ENCODE results near the gene GPR15LG. TPM values are rescaled to one million over a fixed set of nuclear protein-coding genes. Genes with fewer than 3 reads are reported as not detected.

GPR15LG gene
- total RNA-seq, 6 experiments from 2014 or later = not detected

- H3K4me1 Mint-ChIP-seq (ENCODE audit: low read depth) = no peaks in the 10 kb centered on the region
- H3K27ac Mint-ChIP-seq = no peak overlapping the region
- DNase-seq = no peak
- H3K36me3 Mint-ChIP-seq (ENCODE audit: low read depth) = no peaks in the 10 kb centered on the region
- TF ChIP-seq, protein P1, sequence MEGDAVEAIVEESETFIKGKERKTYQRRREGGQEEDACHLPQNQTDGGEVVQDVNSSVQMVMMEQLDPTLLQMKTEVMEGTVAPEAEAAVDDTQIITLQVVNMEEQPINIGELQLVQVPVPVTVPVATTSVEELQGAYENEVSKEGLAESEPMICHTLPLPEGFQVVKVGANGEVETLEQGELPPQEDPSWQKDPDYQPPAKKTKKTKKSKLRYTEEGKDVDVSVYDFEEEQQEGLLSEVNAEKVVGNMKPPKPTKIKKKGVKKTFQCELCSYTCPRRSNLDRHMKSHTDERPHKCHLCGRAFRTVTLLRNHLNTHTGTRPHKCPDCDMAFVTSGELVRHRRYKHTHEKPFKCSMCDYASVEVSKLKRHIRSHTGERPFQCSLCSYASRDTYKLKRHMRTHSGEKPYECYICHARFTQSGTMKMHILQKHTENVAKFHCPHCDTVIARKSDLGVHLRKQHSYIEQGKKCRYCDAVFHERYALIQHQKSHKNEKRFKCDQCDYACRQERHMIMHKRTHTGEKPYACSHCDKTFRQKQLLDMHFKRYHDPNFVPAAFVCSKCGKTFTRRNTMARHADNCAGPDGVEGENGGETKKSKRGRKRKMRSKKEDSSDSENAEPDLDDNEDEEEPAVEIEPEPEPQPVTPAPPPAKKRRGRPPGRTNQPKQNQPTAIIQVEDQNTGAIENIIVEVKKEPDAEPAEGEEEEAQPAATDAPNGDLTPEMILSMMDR (IDR thresholded peaks at IDR 0.05) = no peak
- no peaks in the 10 kb centered on the region for H3K9me3 Mint-ChIP-seq
- peaks cover 16% of the 10 kb centered on the region for H3K27me3 Mint-ChIP-seq (ENCODE audit: insufficient read depth)
- no peak overlapping the region for H3K4me3 Mint-ChIP-seq
Measured at GRCh38 chr10:84213076-84213475, 39.5 kb downstream of the GPR15LG start.

- Mint-ChIP-seq H3K4me1 (ENCODE audit: low read depth) (no peaks in the 10 kb centered on the region), H3K36me3 (ENCODE audit: low read depth) (no peaks in the 10 kb centered on the region), H3K4me3 (no peak overlapping the region), H3K9me3 (no peaks in the 10 kb centered on the region), H3K27me3 (ENCODE audit: insufficient read depth) (peaks cover 16% of the 10 kb centered on the region), H3K27ac (no peak overlapping the region)
- TF ChIP-seq, protein P1 (IDR thresholded peaks at IDR 0.05) = no peak
- DNase-seq = no peak
Measured at GRCh38 chr10:84214046-84214572, 40.5 kb downstream of the GPR15LG start.

DNA sequence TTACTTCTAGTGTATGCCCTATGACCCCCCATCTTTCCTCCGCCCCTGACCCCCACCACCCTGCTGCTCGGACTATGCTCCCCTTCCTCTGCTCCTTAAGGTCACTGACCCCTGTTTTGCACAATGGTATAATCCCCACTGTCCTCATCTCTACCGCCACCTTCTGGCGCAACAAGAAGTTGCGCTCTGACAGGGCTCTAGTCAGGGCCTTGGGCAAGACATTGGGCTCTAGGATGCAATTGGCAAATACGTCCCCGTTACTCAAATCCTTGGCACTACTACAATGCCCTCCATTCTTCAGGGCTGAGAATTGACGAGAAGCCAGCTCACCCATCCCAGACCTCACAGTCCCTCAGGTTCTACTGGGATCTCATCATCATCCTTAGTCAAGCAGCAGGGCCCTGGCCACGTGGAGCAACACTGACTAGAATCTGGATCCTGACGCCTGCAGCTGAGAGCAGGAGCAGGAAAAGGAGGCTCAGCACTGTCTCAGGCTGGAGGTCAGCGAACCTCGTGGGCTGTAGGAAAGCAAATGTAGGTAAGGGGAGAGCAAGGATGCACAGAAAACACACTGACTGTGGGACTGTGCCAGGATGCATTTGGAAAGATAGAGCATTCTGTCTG is 41.1 kb downstream of the GPR15LG start:
- Mint-ChIP-seq H3K4me1 (ENCODE audit: low read depth) (no peaks in the 10 kb centered on the region), H3K4me3 (no peak overlapping the region), H3K27ac (no peak overlapping the region), H3K36me3 (ENCODE audit: low read depth) (no peaks in the 10 kb centered on the region), H3K27me3 (ENCODE audit: insufficient read depth) (peaks cover 18% of the 10 kb centered on the region), H3K9me3 (no peaks in the 10 kb centered on the region)
- DNase-seq = no peak
- TF ChIP-seq, protein P1 (IDR thresholded peaks at IDR 0.05) = peak; percentile 57

- Mint-ChIP-seq H3K4me1 (ENCODE audit: low read depth) (no peaks in the 10 kb centered on the region), H3K27me3 (ENCODE audit: insufficient read depth) (peaks cover 10% of the 10 kb centered on the region), H3K36me3 (ENCODE audit: low read depth) (no peaks in the 10 kb centered on the region), H3K9me3 (no peaks in the 10 kb centered on the region), H3K27ac (no peak overlapping the region), H3K4me3 (no peak overlapping the region)
- no peak for DNase-seq
- TF ChIP-seq, protein P1 (IDR thresholded peaks at IDR 0.05) = no peak
Measured at GRCh38 chr10:84216834-84217233, 43.2 kb downstream of the GPR15LG start.

GRCh38 chr10:84217746-84218145 is 44.1 kb downstream of the GPR15LG start:
- H3K27ac Mint-ChIP-seq = no peak overlapping the region
- DNase-seq = no peak
- H3K36me3 Mint-ChIP-seq (ENCODE audit: low read depth) = no peaks in the 10 kb centered on the region
- no peaks in the 10 kb centered on the region for H3K9me3 Mint-ChIP-seq
- peaks cover 7% of the 10 kb centered on the region for H3K27me3 Mint-ChIP-seq (ENCODE audit: insufficient read depth)
- no peaks in the 10 kb centered on the region for H3K4me1 Mint-ChIP-seq (ENCODE audit: low read depth)
- H3K4me3 Mint-ChIP-seq = no peak overlapping the region
- TF ChIP-seq, protein P1 (IDR thresholded peaks at IDR 0.05) = no peak
